ENCODE data around the gene TUBB4B.
"Not testable (repeated sequence)": the region's sequence is repeated elsewhere in the genome, so short reads cannot be mapped to it uniquely, and the experiment has no call there.

Gene TUBB4B

DNA sequence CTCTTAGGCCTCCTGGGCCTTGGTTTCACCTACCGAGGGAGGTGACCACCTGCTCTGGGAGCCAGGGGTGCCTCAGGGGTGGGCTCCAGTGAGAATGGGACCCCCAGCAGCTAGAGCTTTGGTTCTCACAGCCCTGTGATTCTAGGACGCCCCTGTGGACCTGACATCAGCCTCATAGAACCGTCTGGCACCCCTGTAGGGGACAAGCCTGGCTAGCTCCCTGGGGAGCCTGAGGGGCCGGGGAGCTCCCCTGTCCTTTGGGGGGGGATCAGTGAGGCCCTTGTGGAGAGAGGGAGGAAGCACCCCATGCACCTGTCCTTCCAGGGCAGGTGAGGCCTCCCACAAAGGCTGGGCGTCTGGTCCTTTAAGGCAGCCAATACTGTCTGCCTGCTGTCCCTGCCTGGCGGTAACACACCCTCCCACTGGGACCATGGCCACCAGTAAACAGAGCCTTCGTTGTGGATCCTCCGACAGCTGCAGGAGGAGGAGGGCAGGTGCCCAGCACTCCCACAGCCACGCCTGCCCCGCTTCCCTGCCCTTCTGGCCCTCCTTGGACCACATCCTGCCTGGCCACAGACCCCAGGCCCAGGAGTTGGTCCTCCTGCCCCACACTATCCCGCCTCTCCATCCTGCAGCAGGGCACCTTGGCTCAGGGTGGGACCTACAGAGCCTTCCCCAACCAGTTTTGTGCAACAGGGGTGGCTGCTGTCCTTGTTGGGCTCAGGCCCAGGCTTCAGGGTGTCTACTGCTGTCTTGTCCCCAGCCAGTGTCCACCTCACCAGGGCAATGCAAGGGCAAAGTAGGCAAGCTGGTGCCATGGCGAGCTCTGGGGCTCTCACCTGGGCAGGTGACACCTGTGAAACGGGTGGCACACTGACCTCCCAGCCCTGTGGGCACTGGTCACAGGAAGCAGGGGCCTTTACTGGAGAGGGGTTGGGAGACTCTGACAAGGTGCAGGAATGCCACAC, 3.0 kb upstream of the TUBB4B start:
- no peak for DNase-seq

DNA sequence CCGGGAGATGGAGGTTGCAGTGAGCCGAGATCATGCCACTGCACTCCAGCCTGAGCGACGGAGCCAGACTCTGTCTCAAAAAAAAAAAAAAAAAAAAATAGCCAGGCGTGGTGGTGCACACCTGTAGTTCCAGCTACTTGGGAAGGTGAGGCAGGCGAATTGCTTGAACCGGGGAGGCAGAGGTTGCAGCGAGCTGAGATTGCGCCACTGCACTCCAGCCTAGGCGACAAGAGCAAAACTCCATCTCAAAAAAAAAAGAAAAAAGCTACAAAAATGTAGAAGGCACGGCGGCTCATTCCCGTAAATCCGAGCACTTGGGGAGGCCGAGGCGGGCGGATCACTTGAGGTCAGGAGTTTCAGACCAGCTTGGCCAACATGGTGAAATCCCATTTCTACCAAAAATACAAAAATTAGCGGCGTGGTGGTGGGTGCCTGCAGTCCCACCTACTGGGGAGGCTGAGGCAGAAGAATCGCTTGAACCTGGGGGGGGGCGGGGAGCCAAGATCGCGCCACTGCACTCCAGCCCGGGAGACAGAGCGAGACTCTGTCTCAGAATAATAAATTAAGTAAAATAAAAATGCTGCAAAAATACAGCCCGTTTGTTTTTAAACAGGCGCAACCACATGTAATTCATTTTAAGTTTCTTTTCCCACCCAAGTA, 1.4 kb upstream of the TUBB4B start:
- not testable (repeated sequence) for DNase-seq

- DNase-seq = peak; percentile 77
These were observed 708 bp upstream of the TUBB4B start for GRCh38 chr9:137240318-137240840.

- DNase-seq = peak; percentile 71
These were observed 592 bp downstream of the TUBB4B start for GRCh38 chr9:137241490-137242268.

GRCh38 chr9:137242269-137243203, 1.4 kb downstream of the TUBB4B start:
- DNase-seq = no peak

DNA sequence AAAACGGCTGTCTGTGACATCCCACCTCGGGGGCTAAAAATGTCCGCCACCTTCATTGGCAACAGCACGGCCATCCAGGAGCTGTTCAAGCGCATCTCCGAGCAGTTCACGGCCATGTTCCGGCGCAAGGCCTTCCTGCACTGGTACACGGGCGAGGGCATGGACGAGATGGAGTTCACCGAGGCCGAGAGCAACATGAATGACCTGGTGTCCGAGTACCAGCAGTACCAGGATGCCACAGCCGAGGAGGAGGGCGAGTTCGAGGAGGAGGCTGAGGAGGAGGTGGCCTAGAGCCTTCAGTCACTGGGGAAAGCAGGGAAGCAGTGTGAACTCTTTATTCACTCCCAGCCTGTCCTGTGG, 2.2 kb downstream of the TUBB4B start:
- DNase-seq = not testable (repeated sequence)

GRCh38 chr9:137243626-137244485, 2.8 kb downstream of the TUBB4B start:
- no peak for DNase-seq

- no peak for DNase-seq
These were observed 3.7 kb downstream of the TUBB4B start for GRCh38 chr9:137244486-137245449.

DNA sequence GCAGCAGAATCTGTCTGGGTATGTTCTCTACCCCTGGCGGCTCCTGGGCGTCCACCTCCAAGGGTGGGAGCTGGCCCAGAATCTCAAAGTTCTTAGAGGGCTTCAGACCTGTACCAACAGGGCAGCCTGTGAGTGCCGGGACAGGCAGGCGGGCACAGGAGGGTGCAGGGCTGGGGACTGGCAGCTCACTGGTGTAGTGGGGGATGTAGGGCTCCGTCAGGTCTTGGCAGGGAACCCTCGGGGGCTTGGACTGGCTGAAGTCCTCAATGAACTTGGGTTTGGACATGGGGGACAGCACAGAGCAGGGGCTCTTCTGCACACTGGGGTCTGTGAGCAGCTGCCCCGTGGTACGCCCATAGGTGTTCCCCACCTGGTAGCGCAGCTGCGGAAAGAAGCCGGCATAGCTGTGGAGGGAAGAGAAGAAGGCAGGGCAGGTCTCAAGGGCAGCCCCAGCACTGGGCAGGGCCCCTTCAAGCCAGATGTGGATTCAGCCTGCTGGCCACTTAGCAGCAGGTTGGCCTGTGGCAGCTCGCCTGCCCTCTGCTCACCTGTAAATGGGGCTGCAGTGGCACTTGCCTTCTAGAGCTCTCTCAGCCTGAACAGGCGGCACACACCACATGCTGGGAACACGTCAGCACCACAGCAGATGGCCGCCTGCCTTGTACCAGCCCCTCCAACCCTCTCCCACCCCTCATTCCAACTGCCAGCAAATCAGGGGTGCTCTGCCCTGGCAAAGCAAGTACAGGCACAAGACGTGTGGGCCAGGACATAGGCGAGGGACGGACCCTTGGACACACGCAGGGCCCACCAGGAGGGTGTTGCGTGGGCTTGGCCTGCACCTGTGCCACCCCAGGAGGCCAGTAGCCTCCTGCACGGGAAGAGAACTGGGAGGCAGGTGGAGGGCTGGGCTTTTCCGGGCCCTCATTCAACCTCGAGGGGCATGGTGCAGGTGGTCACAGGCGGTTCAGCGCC, 4.6 kb downstream of the TUBB4B start:
- no peak for DNase-seq

DNA sequence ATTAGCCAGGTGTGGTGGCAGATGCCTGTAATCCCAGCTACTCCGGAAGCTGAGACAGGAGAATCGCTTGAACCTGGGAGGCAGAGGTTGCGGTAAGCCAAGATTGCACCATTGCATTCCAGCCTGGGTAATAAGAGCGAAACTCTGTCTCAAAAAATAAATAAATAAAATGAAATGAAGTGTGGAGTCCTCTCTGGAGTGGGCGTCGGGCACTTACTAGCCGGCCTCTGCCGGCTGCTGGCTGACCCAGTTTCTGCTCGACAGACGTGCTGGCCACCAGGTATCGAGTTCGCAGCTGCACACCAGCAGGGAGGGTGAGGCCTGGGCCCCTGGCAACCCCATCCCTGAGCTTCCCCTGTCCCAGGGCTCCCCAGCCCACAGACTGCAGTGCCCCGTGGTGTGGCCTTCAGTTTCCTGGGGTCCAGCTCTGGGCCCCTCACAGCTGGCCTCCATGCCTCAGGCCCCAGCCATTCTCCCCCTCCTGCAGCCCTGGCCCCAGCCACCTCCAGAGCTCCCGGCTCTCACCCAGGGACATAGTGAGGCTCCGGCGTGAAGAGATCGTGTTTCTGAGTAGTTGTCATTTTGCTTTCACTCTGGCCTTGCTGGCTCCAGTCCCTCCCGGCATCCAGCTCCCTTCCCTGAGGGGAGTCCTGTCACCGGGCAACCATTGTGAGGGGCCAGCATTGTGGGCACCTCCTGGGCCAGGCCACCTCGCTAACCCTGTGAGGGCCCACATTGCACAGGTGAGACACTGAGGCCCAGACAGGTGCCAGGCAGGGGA, 6.2 kb downstream of the TUBB4B start:
- no peak for DNase-seq

- no peak for DNase-seq
These were observed 6.8 kb downstream of the TUBB4B start for GRCh38 chr9:137247916-137248175.

GRCh38 chr9:137250329-137251193, 9.5 kb downstream of the TUBB4B start:
- DNase-seq = no peak

DNA sequence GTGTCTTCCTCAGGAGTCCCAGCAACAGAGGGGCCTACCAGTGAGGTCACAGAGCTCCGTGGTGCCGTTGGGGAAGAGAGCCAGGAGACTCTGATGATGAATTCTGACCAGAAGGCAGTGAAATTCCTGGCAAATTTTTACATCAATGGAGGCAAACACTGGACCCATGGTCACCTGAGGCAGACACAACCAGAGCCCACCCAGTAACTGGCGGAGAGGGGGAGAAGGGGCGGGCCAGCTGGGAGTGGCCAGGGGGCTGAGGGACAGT, 10.0 kb downstream of the TUBB4B start, which contains the start of gene STPG3:
TSS of gene STPG3 (plus strand) at position 93 of the 268 bp plus-strand sequence. CDS start at position 94, 1 bp downstream.
- no peak for DNase-seq

GRCh38 chr9:137251490-137252268, 10.6 kb downstream of the TUBB4B start:
- DNase-seq = no peak

GRCh38 chr9:137252555-137253506, 11.7 kb downstream of the TUBB4B start:
- DNase-seq = no peak

Measured in activated naive CD4-positive, alpha-beta T cell treated with anti-CD3 and anti-CD28 coated beads, Interleukin-2, amount 50 U/mL, for 16 hours (primary cell).